ENCODE results near the gene KRT1.

The KRT1 gene

GRCh38 chr12:52727037-52727436 is 46.8 kb upstream of the KRT1 start:
- Histone ChIP-seq H3K27me3 (ENCODE audit: control insufficient read depth, low read length) (peaks cover 12% of the 10 kb centered on the region), H3K9me3 (ENCODE audit: control insufficient read depth, insufficient read depth, low read length) (no peaks in the 10 kb centered on the region), H3K4me2 (ENCODE audit: low read length) (no peak overlapping the region), H3K36me3 (ENCODE audit: control insufficient read depth, low read length) (no peaks in the 10 kb centered on the region), H3K4me1 (ENCODE audit: control insufficient read depth, low read length) (no peaks in the 10 kb centered on the region), H3F3A (ENCODE audit: control insufficient read depth, insufficient read depth) (no peaks in the 10 kb centered on the region), H3K4me3 (ENCODE audit: low read length) (no peak overlapping the region), H3K79me2 (ENCODE audit: control insufficient read depth, low read length) (no peaks in the 10 kb centered on the region), H3K9me2 (replicated peaks; ENCODE audit: control insufficient read depth, low read length) (no peaks in the 10 kb centered on the region), H4K20me1 (ENCODE audit: control insufficient read depth, insufficient read depth, low read depth, low read length) (no peaks in the 10 kb centered on the region), H3K27ac (ENCODE audit: low read depth, low read length) (no peak overlapping the region)
- TF ChIP-seq EZH2phosphoT487 (IDR thresholded peaks at IDR 0.05; ENCODE audit: borderline replicate concordance, low read length) = no peak
- no peak for TF ChIP-seq CTCF (IDR thresholded peaks at IDR 0.05; ENCODE audit: low read depth, low read length, poor library complexity, severe bottlenecking)

- Histone ChIP-seq H3K9me2 (replicated peaks; ENCODE audit: control insufficient read depth, low read length) (no peaks in the 10 kb centered on the region), H3K27me3 (ENCODE audit: control insufficient read depth, low read length) (peaks cover 12% of the 10 kb centered on the region), H3K4me2 (ENCODE audit: low read length) (no peak overlapping the region), H3K4me3 (ENCODE audit: low read length) (no peak overlapping the region), H3K9me3 (ENCODE audit: control insufficient read depth, insufficient read depth, low read length) (no peaks in the 10 kb centered on the region), H3F3A (ENCODE audit: control insufficient read depth, insufficient read depth) (no peaks in the 10 kb centered on the region), H3K79me2 (ENCODE audit: control insufficient read depth, low read length) (no peaks in the 10 kb centered on the region), H3K4me1 (ENCODE audit: control insufficient read depth, low read length) (no peaks in the 10 kb centered on the region), H3K27ac (ENCODE audit: low read depth, low read length) (no peak overlapping the region), H3K36me3 (ENCODE audit: control insufficient read depth, low read length) (no peaks in the 10 kb centered on the region), H4K20me1 (ENCODE audit: control insufficient read depth, insufficient read depth, low read depth, low read length) (no peaks in the 10 kb centered on the region)
- TF ChIP-seq CTCF (IDR thresholded peaks at IDR 0.05; ENCODE audit: low read depth, low read length, poor library complexity, severe bottlenecking) = no peak
- TF ChIP-seq EZH2phosphoT487 (IDR thresholded peaks at IDR 0.05; ENCODE audit: borderline replicate concordance, low read length) = no peak
These were observed 46.2 kb upstream of the KRT1 start for GRCh38 chr12:52726451-52726850.

GRCh38 chr12:52724384-52724783 is 44.2 kb upstream of the KRT1 start:
- no peaks in the 10 kb centered on the region for H3F3A ChIP-seq (ENCODE audit: control insufficient read depth, insufficient read depth)
- H3K9me3 ChIP-seq (ENCODE audit: control insufficient read depth, insufficient read depth, low read length) = no peaks in the 10 kb centered on the region
- H3K4me2 ChIP-seq (ENCODE audit: low read length) = no peak overlapping the region
- H3K9me2 ChIP-seq (replicated peaks; ENCODE audit: control insufficient read depth, low read length) = no peaks in the 10 kb centered on the region
- no peak overlapping the region for H3K27ac ChIP-seq (ENCODE audit: low read depth, low read length)
- no peaks in the 10 kb centered on the region for H3K4me1 ChIP-seq (ENCODE audit: control insufficient read depth, low read length)
- no peaks in the 10 kb centered on the region for H3K79me2 ChIP-seq (ENCODE audit: control insufficient read depth, low read length)
- no peaks in the 10 kb centered on the region for H3K36me3 ChIP-seq (ENCODE audit: control insufficient read depth, low read length)
- TF ChIP-seq EZH2phosphoT487 (IDR thresholded peaks at IDR 0.05; ENCODE audit: borderline replicate concordance, low read length) (no peak), CTCF (IDR thresholded peaks at IDR 0.05; ENCODE audit: low read depth, low read length, poor library complexity, severe bottlenecking) (no peak)
- H3K4me3 ChIP-seq (ENCODE audit: low read length) = no peak overlapping the region
- H3K27me3 ChIP-seq (ENCODE audit: control insufficient read depth, low read length) = peaks cover 12% of the 10 kb centered on the region
- no peaks in the 10 kb centered on the region for H4K20me1 ChIP-seq (ENCODE audit: control insufficient read depth, insufficient read depth, low read depth, low read length)

GRCh38 chr12:52722680-52723079 is 42.5 kb upstream of the KRT1 start:
- no peak overlapping the region for H3K27ac ChIP-seq (ENCODE audit: low read depth, low read length)
- no peaks in the 10 kb centered on the region for H4K20me1 ChIP-seq (ENCODE audit: control insufficient read depth, insufficient read depth, low read depth, low read length)
- no peaks in the 10 kb centered on the region for H3K9me3 ChIP-seq (ENCODE audit: control insufficient read depth, insufficient read depth, low read length)
- no peaks in the 10 kb centered on the region for H3K79me2 ChIP-seq (ENCODE audit: control insufficient read depth, low read length)
- H3K36me3 ChIP-seq (ENCODE audit: control insufficient read depth, low read length) = no peaks in the 10 kb centered on the region
- H3F3A ChIP-seq (ENCODE audit: control insufficient read depth, insufficient read depth) = no peaks in the 10 kb centered on the region
- 0 out of 2 replicates have a peak, but pooled peaks cover 4% of the 10 kb centered on the region for H3K27me3 ChIP-seq (ENCODE audit: control insufficient read depth, low read length)
- H3K4me2 ChIP-seq (ENCODE audit: low read length) = no peak overlapping the region
- TF ChIP-seq CTCF (IDR thresholded peaks at IDR 0.05; ENCODE audit: low read depth, low read length, poor library complexity, severe bottlenecking) (no peak), EZH2phosphoT487 (IDR thresholded peaks at IDR 0.05; ENCODE audit: borderline replicate concordance, low read length) (no peak)
- H3K4me3 ChIP-seq (ENCODE audit: low read length) = no peak overlapping the region
- H3K9me2 ChIP-seq (replicated peaks; ENCODE audit: control insufficient read depth, low read length) = no peaks in the 10 kb centered on the region
- no peaks in the 10 kb centered on the region for H3K4me1 ChIP-seq (ENCODE audit: control insufficient read depth, low read length)

All from DOHH2 (cell line).